ENCODE measurements around the gene CRK. TPM values are rescaled to one million over a fixed set of nuclear protein-coding genes. Genes with fewer than 3 reads are reported as not detected.

The CRK gene
- total and polyA plus RNA-seq, 10 of the 15 experiments (the other 5 are each of a cell fraction or from before 2014, with no cell fraction given) = 11.1 to 23.8 (median 20.5) TPM

- TF ChIP-seq, protein P1, sequence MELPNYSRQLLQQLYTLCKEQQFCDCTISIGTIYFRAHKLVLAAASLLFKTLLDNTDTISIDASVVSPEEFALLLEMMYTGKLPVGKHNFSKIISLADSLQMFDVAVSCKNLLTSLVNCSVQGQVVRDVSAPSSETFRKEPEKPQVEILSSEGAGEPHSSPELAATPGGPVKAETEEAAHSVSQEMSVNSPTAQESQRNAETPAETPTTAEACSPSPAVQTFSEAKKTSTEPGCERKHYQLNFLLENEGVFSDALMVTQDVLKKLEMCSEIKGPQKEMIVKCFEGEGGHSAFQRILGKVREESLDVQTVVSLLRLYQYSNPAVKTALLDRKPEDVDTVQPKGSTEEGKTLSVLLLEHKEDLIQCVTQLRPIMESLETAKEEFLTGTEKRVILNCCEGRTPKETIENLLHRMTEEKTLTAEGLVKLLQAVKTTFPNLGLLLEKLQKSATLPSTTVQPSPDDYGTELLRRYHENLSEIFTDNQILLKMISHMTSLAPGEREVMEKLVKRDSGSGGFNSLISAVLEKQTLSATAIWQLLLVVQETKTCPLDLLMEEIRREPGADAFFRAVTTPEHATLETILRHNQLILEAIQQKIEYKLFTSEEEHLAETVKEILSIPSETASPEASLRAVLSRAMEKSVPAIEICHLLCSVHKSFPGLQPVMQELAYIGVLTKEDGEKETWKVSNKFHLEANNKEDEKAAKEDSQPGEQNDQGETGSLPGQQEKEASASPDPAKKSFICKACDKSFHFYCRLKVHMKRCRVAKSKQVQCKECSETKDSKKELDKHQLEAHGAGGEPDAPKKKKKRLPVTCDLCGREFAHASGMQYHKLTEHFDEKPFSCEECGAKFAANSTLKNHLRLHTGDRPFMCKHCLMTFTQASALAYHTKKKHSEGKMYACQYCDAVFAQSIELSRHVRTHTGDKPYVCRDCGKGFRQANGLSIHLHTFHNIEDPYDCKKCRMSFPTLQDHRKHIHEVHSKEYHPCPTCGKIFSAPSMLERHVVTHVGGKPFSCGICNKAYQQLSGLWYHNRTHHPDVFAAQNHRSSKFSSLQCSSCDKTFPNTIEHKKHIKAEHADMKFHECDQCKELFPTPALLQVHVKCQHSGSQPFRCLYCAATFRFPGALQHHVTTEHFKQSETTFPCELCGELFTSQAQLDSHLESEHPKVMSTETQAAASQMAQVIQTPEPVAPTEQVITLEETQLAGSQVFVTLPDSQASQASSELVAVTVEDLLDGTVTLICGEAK (IDR thresholded peaks at IDR 0.05; ENCODE audit: borderline replicate concordance) = no peak; the same call in 1 of the 2 replicates
- no peak for TF ChIP-seq ZBTB33 (IDR thresholded peaks at IDR 0.05)
- no peak for TF ChIP-seq MTA2 (IDR thresholded peaks at IDR 0.05; ENCODE audit: low read depth)
- TF ChIP-seq, protein P2, sequence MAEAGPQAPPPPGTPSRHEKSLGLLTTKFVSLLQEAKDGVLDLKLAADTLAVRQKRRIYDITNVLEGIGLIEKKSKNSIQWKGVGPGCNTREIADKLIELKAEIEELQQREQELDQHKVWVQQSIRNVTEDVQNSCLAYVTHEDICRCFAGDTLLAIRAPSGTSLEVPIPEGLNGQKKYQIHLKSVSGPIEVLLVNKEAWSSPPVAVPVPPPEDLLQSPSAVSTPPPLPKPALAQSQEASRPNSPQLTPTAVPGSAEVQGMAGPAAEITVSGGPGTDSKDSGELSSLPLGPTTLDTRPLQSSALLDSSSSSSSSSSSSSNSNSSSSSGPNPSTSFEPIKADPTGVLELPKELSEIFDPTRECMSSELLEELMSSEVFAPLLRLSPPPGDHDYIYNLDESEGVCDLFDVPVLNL (IDR thresholded peaks at IDR 0.05; ENCODE audit: low read depth, low read length) = no peak
- no peak for TF ChIP-seq CBFB (IDR thresholded peaks at IDR 0.05; ENCODE audit: low read depth)
- TF ChIP-seq TCF3 (IDR thresholded peaks at IDR 0.05; ENCODE audit: borderline replicate concordance, insufficient read depth, low read depth, low read length) = no peak
- TF ChIP-seq, protein P3, sequence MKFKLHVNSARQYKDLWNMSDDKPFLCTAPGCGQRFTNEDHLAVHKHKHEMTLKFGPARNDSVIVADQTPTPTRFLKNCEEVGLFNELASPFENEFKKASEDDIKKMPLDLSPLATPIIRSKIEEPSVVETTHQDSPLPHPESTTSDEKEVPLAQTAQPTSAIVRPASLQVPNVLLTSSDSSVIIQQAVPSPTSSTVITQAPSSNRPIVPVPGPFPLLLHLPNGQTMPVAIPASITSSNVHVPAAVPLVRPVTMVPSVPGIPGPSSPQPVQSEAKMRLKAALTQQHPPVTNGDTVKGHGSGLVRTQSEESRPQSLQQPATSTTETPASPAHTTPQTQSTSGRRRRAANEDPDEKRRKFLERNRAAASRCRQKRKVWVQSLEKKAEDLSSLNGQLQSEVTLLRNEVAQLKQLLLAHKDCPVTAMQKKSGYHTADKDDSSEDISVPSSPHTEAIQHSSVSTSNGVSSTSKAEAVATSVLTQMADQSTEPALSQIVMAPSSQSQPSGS (IDR thresholded peaks at IDR 0.05; ENCODE audit: low read length) = no peak
- TF ChIP-seq PRDM15 (CRISPR knock-in tag; IDR thresholded peaks at IDR 0.05) = no peak
- TF ChIP-seq HCFC1 (IDR thresholded peaks at IDR 0.05; ENCODE audit: low read length) = no peak
- TF ChIP-seq, protein P4, sequence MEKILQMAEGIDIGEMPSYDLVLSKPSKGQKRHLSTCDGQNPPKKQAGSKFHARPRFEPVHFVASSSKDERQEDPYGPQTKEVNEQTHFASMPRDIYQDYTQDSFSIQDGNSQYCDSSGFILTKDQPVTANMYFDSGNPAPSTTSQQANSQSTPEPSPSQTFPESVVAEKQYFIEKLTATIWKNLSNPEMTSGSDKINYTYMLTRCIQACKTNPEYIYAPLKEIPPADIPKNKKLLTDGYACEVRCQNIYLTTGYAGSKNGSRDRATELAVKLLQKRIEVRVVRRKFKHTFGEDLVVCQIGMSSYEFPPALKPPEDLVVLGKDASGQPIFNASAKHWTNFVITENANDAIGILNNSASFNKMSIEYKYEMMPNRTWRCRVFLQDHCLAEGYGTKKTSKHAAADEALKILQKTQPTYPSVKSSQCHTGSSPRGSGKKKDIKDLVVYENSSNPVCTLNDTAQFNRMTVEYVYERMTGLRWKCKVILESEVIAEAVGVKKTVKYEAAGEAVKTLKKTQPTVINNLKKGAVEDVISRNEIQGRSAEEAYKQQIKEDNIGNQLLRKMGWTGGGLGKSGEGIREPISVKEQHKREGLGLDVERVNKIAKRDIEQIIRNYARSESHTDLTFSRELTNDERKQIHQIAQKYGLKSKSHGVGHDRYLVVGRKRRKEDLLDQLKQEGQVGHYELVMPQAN (conservative IDR thresholded peaks at IDR 0.05) = 0 out of 2 replicates have a peak, but pooled peaks have one; percentile 23
- no peak for TF ChIP-seq ZNF622 (IDR thresholded peaks at IDR 0.05)
- peak; percentile 9; the same call in 1 of the 2 replicates for TF ChIP-seq NR2F1 (conservative IDR thresholded peaks at IDR 0.05)
- no peak for TF ChIP-seq MEF2A (IDR thresholded peaks at IDR 0.05; ENCODE audit: insufficient read depth, low read depth, low read length)
- no peak for TF ChIP-seq CEBPB (IDR thresholded peaks at IDR 0.05; ENCODE audit: borderline replicate concordance in 1 of 2, low read depth in 2 of 2, low read length in 2 of 2)
Observed at GRCh38 chr17:1490643-1491442, 34.8 kb upstream of the CRK start (continued).
